ENCODE measurements around the gene PTMS. TPM values are rescaled to one million over a fixed set of nuclear protein-coding genes. Genes with fewer than 3 reads are reported as not detected.

Gene PTMS
- total and polyA plus RNA-seq, 2 of the 13 experiments (the other 11 are each of a cell fraction or from before 2014, with no cell fraction given), result 40.5 to 82.4 TPM

DNA sequence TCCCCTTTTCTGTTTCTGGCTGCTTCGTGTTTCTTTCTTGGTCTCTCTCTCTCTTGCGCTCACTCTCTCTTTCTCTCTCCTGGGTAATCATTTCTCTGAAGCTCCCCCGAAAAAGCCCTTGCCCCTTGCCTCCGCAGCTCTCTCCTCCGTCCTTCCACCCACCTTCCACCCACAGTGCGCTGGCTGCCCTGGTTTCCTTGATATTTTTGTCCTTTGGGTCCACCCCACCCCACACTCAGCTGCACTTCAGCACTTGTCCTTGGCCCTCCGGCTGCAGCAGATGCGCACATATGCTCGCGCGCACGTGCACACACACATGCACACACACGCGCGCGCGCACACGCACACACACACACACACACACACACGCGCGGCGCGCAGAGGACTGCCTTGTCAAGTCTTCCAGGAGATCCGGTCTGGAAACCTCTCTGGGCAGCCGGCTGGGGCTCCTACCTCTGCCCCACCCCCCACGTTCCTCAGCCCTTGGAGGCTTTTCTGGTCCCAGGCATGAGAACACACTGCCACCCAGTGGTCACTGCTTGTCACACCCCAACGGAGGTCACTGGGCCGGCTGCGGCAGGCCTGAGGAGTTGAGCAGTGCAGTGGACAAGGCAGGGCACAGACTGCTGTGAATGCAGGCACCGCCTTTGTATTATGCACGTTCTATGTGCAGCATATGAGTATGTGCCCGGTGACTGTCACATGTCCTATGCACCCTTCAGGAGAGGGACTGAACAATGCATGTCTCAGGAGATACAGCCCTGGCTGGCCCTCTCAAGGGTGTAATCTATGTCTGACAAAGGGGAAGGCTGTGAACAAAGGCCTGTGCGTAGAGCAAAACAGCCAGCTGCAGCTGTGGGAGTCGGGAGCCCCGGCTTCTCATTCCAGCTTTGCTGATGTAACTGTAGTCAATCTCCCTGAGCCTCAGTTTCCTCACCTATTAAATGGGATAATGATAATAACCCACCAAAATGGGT is 12.7 kb downstream of the PTMS start (continued):
- TF ChIP-seq ZKSCAN8 (CRISPR knock-in tag; IDR thresholded peaks at IDR 0.05; ENCODE audit: borderline replicate concordance) (no peak), MIER3 (CRISPR knock-in tag; IDR thresholded peaks at IDR 0.05; ENCODE audit: borderline replicate concordance) (peak; percentile 30; the same call in 1 of the 2 replicates), ZZZ3 (CRISPR knock-in tag; IDR thresholded peaks at IDR 0.05; ENCODE audit: borderline replicate concordance) (no peak), NCOR1 (IDR thresholded peaks at IDR 0.05; ENCODE audit: borderline replicate concordance, low read length) (0 out of 2 replicates have a peak, but pooled peaks have one; percentile 25), TFDP1 (CRISPR knock-in tag; IDR thresholded peaks at IDR 0.05; ENCODE audit: borderline replicate concordance) (peak; percentile 54; the same call in 1 of the 2 replicates), STAT5B (CRISPR knock-in tag; IDR thresholded peaks at IDR 0.05) (no peak), RAD51 (IDR thresholded peaks at IDR 0.05; ENCODE audit: borderline replicate concordance) (no peak), DMTF1 (CRISPR knock-in tag; IDR thresholded peaks at IDR 0.05) (no peak), ZNF549 (CRISPR knock-in tag; IDR thresholded peaks at IDR 0.05) (no peak)
- TF ChIP-seq, protein P1, sequence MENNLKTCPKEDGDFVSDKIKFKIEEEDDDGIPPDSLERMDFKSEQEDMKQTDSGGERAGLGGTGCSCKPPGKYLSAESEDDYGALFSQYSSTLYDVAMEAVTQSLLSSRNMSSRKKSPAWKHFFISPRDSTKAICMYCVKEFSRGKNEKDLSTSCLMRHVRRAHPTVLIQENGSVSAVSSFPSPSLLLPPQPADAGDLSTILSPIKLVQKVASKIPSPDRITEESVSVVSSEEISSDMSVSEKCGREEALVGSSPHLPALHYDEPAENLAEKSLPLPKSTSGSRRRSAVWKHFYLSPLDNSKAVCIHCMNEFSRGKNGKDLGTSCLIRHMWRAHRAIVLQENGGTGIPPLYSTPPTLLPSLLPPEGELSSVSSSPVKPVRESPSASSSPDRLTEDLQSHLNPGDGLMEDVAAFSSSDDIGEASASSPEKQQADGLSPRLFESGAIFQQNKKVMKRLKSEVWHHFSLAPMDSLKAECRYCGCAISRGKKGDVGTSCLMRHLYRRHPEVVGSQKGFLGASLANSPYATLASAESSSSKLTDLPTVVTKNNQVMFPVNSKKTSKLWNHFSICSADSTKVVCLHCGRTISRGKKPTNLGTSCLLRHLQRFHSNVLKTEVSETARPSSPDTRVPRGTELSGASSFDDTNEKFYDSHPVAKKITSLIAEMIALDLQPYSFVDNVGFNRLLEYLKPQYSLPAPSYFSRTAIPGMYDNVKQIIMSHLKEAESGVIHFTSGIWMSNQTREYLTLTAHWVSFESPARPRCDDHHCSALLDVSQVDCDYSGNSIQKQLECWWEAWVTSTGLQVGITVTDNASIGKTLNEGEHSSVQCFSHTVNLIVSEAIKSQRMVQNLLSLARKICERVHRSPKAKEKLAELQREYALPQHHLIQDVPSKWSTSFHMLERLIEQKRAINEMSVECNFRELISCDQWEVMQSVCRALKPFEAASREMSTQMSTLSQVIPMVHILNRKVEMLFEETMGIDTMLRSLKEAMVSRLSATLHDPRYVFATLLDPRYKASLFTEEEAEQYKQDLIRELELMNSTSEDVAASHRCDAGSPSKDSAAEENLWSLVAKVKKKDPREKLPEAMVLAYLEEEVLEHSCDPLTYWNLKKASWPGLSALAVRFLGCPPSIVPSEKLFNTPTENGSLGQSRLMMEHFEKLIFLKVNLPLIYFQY (CRISPR knock-in tag; IDR thresholded peaks at IDR 0.05; ENCODE audit: borderline replicate concordance), result no peak
- TF ChIP-seq, protein P2, sequence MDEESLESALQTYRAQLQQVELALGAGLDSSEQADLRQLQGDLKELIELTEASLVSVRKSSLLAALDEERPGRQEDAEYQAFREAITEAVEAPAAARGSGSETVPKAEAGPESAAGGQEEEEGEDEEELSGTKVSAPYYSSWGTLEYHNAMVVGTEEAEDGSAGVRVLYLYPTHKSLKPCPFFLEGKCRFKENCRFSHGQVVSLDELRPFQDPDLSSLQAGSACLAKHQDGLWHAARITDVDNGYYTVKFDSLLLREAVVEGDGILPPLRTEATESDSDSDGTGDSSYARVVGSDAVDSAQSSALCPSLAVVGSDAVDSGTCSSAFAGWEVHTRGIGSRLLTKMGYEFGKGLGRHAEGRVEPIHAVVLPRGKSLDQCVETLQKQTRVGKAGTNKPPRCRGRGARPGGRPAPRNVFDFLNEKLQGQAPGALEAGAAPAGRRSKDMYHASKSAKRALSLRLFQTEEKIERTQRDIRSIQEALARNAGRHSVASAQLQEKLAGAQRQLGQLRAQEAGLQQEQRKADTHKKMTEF (CRISPR knock-in tag; IDR thresholded peaks at IDR 0.05), result peak; percentile 73
- TF ChIP-seq, protein P3, sequence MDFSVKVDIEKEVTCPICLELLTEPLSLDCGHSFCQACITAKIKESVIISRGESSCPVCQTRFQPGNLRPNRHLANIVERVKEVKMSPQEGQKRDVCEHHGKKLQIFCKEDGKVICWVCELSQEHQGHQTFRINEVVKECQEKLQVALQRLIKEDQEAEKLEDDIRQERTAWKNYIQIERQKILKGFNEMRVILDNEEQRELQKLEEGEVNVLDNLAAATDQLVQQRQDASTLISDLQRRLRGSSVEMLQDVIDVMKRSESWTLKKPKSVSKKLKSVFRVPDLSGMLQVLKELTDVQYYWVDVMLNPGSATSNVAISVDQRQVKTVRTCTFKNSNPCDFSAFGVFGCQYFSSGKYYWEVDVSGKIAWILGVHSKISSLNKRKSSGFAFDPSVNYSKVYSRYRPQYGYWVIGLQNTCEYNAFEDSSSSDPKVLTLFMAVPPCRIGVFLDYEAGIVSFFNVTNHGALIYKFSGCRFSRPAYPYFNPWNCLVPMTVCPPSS (IDR thresholded peaks at IDR 0.05), result no peak
- TF ChIP-seq, protein P4, sequence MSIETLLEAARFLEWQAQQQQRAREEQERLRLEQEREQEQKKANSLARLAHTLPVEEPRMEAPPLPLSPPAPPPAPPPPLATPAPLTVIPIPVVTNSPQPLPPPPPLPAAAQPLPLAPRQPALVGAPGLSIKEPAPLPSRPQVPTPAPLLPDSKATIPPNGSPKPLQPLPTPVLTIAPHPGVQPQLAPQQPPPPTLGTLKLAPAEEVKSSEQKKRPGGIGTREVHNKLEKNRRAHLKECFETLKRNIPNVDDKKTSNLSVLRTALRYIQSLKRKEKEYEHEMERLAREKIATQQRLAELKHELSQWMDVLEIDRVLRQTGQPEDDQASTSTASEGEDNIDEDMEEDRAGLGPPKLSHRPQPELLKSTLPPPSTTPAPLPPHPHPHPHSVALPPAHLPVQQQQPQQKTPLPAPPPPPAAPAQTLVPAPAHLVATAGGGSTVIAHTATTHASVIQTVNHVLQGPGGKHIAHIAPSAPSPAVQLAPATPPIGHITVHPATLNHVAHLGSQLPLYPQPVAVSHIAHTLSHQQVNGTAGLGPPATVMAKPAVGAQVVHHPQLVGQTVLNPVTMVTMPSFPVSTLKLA (IDR thresholded peaks at IDR 0.05), result peak; percentile 84
- TF ChIP-seq, protein P5, sequence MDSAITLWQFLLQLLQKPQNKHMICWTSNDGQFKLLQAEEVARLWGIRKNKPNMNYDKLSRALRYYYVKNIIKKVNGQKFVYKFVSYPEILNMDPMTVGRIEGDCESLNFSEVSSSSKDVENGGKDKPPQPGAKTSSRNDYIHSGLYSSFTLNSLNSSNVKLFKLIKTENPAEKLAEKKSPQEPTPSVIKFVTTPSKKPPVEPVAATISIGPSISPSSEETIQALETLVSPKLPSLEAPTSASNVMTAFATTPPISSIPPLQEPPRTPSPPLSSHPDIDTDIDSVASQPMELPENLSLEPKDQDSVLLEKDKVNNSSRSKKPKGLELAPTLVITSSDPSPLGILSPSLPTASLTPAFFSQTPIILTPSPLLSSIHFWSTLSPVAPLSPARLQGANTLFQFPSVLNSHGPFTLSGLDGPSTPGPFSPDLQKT (CRISPR knock-in tag; IDR thresholded peaks at IDR 0.05; ENCODE audit: borderline replicate concordance), result no peak

All from HepG2 (cell line).